CD4-positive, CD25-positive, alpha-beta regulatory T cell (primary cell): ENCODE results near the gene PDE7B. TPM values are rescaled to one million over a fixed set of nuclear protein-coding genes. Genes with fewer than 3 reads are reported as not detected.

Source experiments
- ATAC-seq, 2 donors: fragments of 150-1000 bp; cut with Tn5 transposase; one replicate each; pipeline ENCODE4 v1.10.0; 2021; ENCODE audit warnings: low read depth in 2 of 2, moderate number of reproducible peaks in 2 of 2, moderate library complexity in 1 of 2
- DNase-seq, 3 donors: peaks; one replicate each; pipeline versions ENCODE4 v3.0.0 to v3.0.0-alpha.2; 2012 to 2022; ENCODE audit warnings: mixed read lengths in 1 of 3
- H3K27ac ChIP-seq: one replicate; pipeline ENCODE4 v1.7.0; 2013; ENCODE audit warnings: mild to moderate bottlenecking, low read length; ENCODE audit not compliant: insufficient read depth, poor library complexity, severe bottlenecking
- H3K27me3 ChIP-seq: one replicate; pipeline ENCODE4 v1.7.0; 2013; ENCODE audit warnings: low read length; ENCODE audit not compliant: control insufficient read depth, insufficient read depth
- H3K36me3 ChIP-seq: one replicate; pipeline ENCODE4 v1.7.0; 2013; ENCODE audit warnings: mild to moderate bottlenecking, low read length, moderate library complexity; ENCODE audit not compliant: control insufficient read depth, insufficient read depth
- H3K4me1 ChIP-seq: 2 replicates; pipeline ENCODE4 v1.7.0; 2013; ENCODE audit warnings: mild to moderate bottlenecking, low read length; ENCODE audit not compliant: insufficient read depth, control insufficient read depth, poor library complexity, severe bottlenecking
- H3K4me3 ChIP-seq: one replicate; pipeline ENCODE4 v1.7.0; 2013; ENCODE audit warnings: low read depth, mild to moderate bottlenecking, low read length, moderate library complexity
- H3K9me3 ChIP-seq, 2 experiments: 1 replicate in 1 of 2; 2 replicates in 1 of 2; pipeline ENCODE4 v1.7.0; 2013; ENCODE audit warnings: low read length in 2 of 2, mild to moderate bottlenecking in 1 of 2, moderate library complexity in 1 of 2; ENCODE audit not compliant: control insufficient read depth in 2 of 2
- H3K27ac Mint-ChIP-seq, 3 donors: one replicate each; pipeline ENCODE4 v1.8.0; 2020 to 2022; ENCODE audit warnings: mild to moderate bottlenecking in 3 of 3, mixed read lengths in 3 of 3, moderate library complexity in 2 of 3
- H3K27me3 Mint-ChIP-seq: one replicate; pipeline ENCODE4 v1.8.0; 2022; ENCODE audit warnings: mild to moderate bottlenecking, mixed read lengths
- H3K36me3 Mint-ChIP-seq: one replicate; pipeline ENCODE4 v1.8.0; 2020; ENCODE audit warnings: mixed read lengths
- H3K4me1 Mint-ChIP-seq, 4 donors: one replicate each; pipeline ENCODE4 v1.8.0; 2020 to 2022; ENCODE audit warnings: mixed read lengths in 4 of 4, mild to moderate bottlenecking in 1 of 4
- H3K4me3 Mint-ChIP-seq, 4 donors: one replicate each; pipeline ENCODE4 v1.8.0; 2020 to 2022; ENCODE audit warnings: mild to moderate bottlenecking in 4 of 4, mixed read lengths in 4 of 4, moderate library complexity in 3 of 4
- H3K9me3 Mint-ChIP-seq, 7 donors: one replicate each; pipeline ENCODE4 v1.8.0; 2020 to 2022; ENCODE audit warnings: mixed read lengths in 7 of 7, mild to moderate bottlenecking in 3 of 7, moderate library complexity in 2 of 7
- polyA plus RNA-seq, 4 donors: library from polyadenylated mRNA; unstranded; fragments of 300-500 nt; fragmentation: Illumina TruSeq; gene quantifications; one replicate each; pipeline ENCODE4 v1.2.3, GENCODE V29; 2021
- total RNA-seq: library from RNA; stranded (reverse); gene quantifications from one replicate; pipeline ENCODE4 v1.2.3, GENCODE V29; 2022

PDE7B gene
- total and polyA plus RNA-seq, 5 donors from 2014 or later, result 0.03 to 0.25 (median 0.07) TPM; not detected in 1

DNA sequence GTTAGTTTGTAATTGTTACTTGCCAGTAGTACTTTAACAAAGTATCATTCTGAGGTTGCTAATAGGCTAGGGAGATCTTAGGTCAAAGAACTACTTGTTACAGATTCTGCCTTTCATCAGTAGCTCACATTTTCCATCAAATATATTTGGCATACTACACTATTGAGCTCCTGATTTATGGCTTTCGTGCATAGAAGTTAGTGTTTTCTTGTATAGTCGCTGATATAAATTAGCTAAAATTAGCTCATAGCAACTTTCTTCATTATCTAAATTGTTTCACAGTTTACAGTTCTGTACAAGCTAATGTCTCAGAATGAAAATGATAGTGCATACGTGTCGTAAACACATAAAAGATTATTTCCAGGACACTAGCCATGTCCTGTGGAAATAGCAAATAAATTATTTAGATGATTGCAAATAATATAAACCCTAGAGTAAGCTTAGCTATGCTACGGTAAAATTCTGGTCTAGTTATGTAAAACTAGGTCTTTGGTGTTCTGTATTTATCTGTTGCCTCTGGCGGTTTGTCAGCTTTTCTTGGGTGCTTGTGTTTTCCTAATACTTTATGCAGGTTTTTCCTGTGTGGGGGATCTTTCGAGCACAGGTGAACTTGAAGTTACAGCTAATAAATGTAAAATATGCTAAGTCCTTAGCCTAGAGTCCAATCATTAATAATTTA, 15.1 kb downstream of the PDE7B start:
- Histone ChIP-seq H3K9me3 (no peaks in the 10 kb centered on the region), H3K27ac (no peak overlapping the region), H3K27me3 (no peaks in the 10 kb centered on the region), H3K36me3 (no peaks in the 10 kb centered on the region), H3K4me1 (no peaks in the 10 kb centered on the region), H3K4me3 (no peak overlapping the region)
- Mint-ChIP-seq H3K9me3 (peaks cover 0 to 4% (median 0%) of the 10 kb centered on the region in 7 donors), H3K27me3 (peaks cover 8% of the 10 kb centered on the region), H3K36me3 (peaks cover 3% of the 10 kb centered on the region), H3K27ac (no peak overlapping the region), H3K4me1 (no peaks in the 10 kb centered on the region), H3K4me3 (no peak overlapping the region)
- ATAC-seq, result no peak
- DNase-seq, result no peak

GRCh38 chr6:135867332-135867731, 15.8 kb downstream of the PDE7B start:
- no peaks in the 10 kb centered on the region for H3K27me3 ChIP-seq
- Mint-ChIP-seq H3K9me3 (peaks cover 0 to 4% (median 0%) of the 10 kb centered on the region in 7 donors), H3K4me3 (no peak overlapping the region), H3K36me3 (peaks cover 3% of the 10 kb centered on the region), H3K27ac (no peak overlapping the region), H3K27me3 (peaks cover 4% of the 10 kb centered on the region), H3K4me1 (no peaks in the 10 kb centered on the region)
- DNase-seq (no peak), ATAC-seq (no peak)
- no peak overlapping the region for H3K4me3 ChIP-seq
- no peaks in the 10 kb centered on the region for H3K4me1 ChIP-seq
- H3K27ac ChIP-seq, result no peak overlapping the region
- H3K9me3 ChIP-seq, result no peaks in the 10 kb centered on the region
- H3K36me3 ChIP-seq, result no peaks in the 10 kb centered on the region

GRCh38 chr6:135869857-135870256, 18.4 kb downstream of the PDE7B start:
- Histone ChIP-seq H3K36me3 (no peaks in the 10 kb centered on the region), H3K27ac (no peak overlapping the region), H3K9me3 (no peaks in the 10 kb centered on the region), H3K4me3 (no peak overlapping the region), H3K4me1 (no peaks in the 10 kb centered on the region), H3K27me3 (peaks cover 4% of the 10 kb centered on the region)
- H3K4me3 Mint-ChIP-seq, result no peak overlapping the region
- H3K36me3 Mint-ChIP-seq, result peaks cover 3% of the 10 kb centered on the region
- peaks cover 9% of the 10 kb centered on the region for H3K27me3 Mint-ChIP-seq
- H3K9me3 Mint-ChIP-seq, result peaks cover 0 to 4% (median 0%) of the 10 kb centered on the region in 7 donors
- H3K4me1 Mint-ChIP-seq, result no peaks in the 10 kb centered on the region
- DNase-seq, result no peak
- peak overlapping the region in 2 of 3 donors; percentile 6 to 9 for H3K27ac Mint-ChIP-seq
- ATAC-seq, result no peak

DNA sequence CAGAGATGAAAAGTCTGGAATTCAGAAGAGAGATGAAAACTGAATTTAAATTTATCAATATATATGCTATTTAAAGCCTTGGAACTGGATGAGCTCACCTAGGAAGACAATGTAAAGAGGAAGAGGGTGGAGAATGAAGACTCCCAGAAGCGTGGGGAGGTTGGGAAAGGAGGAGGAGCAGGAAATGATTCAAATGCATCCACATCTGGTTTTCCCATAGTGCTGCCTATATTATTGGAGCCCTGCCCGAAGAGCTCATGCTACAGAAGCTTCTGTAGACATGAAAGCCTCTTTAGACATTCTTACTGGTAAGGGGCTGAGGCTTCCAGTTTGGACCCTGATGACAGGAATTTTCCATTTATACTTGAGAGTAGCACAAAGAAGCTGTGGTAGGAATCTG, 19.2 kb downstream of the PDE7B start:
- Mint-ChIP-seq H3K27me3 (peaks cover 6% of the 10 kb centered on the region), H3K4me3 (no peak overlapping the region), H3K4me1 (peaks cover 0 to 2% (median under 1%) of the 10 kb centered on the region in 4 donors), H3K27ac (peak overlapping the region in 1 of 3 donors; percentile 11), H3K36me3 (no peaks in the 10 kb centered on the region), H3K9me3 (no peaks in the 10 kb centered on the region)
- Histone ChIP-seq H3K4me1 (no peaks in the 10 kb centered on the region), H3K27ac (no peak overlapping the region), H3K4me3 (no peak overlapping the region), H3K36me3 (no peaks in the 10 kb centered on the region), H3K27me3 (peaks cover 4% of the 10 kb centered on the region), H3K9me3 (no peaks in the 10 kb centered on the region)
- ATAC-seq, result no peak
- DNase-seq, result no peak

DNA sequence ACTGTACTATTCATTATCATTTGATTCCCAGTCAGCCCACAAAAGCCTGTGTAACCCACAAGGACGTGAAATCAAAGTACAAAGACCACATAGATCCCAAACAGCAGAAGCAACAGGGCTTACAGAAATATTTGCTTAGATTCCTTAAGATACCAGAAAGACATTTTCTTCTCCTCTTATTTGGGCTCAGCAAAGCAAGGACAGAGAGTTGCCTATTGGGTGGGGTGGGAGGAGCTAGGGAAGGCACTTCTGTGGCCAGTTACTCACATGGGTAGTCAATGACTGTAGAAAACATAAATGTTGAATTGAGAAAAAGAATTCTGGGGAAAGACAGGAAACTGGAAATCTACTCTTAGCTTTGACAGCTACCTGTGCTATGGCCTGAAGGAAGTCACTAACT, 19.8 kb downstream of the PDE7B start:
- H3K9me3 ChIP-seq, result no peaks in the 10 kb centered on the region
- Mint-ChIP-seq H3K9me3 (no peaks in the 10 kb centered on the region), H3K4me1 (peaks cover 0 to 8% (median 2%) of the 10 kb centered on the region in 4 donors), H3K27ac (no peak overlapping the region), H3K36me3 (no peaks in the 10 kb centered on the region), H3K27me3 (peaks cover 6% of the 10 kb centered on the region), H3K4me3 (no peak overlapping the region)
- no peaks in the 10 kb centered on the region for H3K4me1 ChIP-seq
- H3K36me3 ChIP-seq, result no peaks in the 10 kb centered on the region
- no peak for DNase-seq
- no peak overlapping the region for H3K4me3 ChIP-seq
- H3K27ac ChIP-seq, result no peak overlapping the region
- H3K27me3 ChIP-seq, result peaks cover 4% of the 10 kb centered on the region
- no peak for ATAC-seq

GRCh38 chr6:135871878-135872277, 20.4 kb downstream of the PDE7B start:
- no peak overlapping the region for H3K27ac ChIP-seq
- no peak overlapping the region for H3K4me3 ChIP-seq
- peak overlapping the region in 1 of 3 donors; percentile 57 for H3K27ac Mint-ChIP-seq
- no peaks in the 10 kb centered on the region for H3K36me3 Mint-ChIP-seq
- peaks cover 0 to 10% (median 2%) of the 10 kb centered on the region in 4 donors for H3K4me1 Mint-ChIP-seq
- ATAC-seq, result no peak
- H3K36me3 ChIP-seq, result no peaks in the 10 kb centered on the region
- no peak overlapping the region for H3K4me3 Mint-ChIP-seq
- H3K9me3 ChIP-seq, result no peaks in the 10 kb centered on the region
- peaks cover 10% of the 10 kb centered on the region for H3K27me3 Mint-ChIP-seq
- no peaks in the 10 kb centered on the region for H3K9me3 Mint-ChIP-seq
- DNase-seq, result no peak
- peaks cover 4% of the 10 kb centered on the region for H3K27me3 ChIP-seq
- H3K4me1 ChIP-seq, result no peaks in the 10 kb centered on the region

DNA sequence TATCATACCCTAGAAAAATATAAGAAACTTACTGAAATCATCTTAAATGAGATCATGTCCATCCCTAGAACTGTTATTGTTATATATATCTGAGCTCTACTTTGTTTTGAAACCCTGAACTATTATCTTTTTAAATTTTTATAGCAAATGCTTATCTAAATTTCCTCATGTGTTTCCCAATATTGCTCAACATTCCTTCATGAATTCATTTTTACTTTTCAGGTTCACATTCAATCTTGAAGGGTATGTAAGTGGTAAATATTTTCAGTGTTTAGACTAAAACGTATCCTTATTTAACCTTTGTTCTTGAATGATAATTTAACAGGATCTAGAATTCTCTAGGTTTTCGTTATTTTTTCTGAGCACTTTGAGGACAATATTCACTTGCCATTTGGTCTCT, 23.9 kb downstream of the PDE7B start:
- Mint-ChIP-seq H3K27ac (peak overlapping the region; percentile 27 to 79 (median 66)), H3K36me3 (no peaks in the 10 kb centered on the region), H3K27me3 (peaks cover 11% of the 10 kb centered on the region), H3K4me1 (peaks cover 9 to 27% (median 16%) of the 10 kb centered on the region in 4 donors), H3K9me3 (no peaks in the 10 kb centered on the region), H3K4me3 (no peak overlapping the region)
- ATAC-seq, result no peak
- H3K9me3 ChIP-seq, result no peaks in the 10 kb centered on the region
- H3K27me3 ChIP-seq, result peaks cover 4% of the 10 kb centered on the region
- peaks cover 12% of the 10 kb centered on the region for H3K4me1 ChIP-seq
- no peak overlapping the region for H3K4me3 ChIP-seq
- no peak overlapping the region for H3K27ac ChIP-seq
- DNase-seq, result no peak
- H3K36me3 ChIP-seq, result no peaks in the 10 kb centered on the region

GRCh38 chr6:135876058-135876457, 24.6 kb downstream of the PDE7B start:
- Mint-ChIP-seq H3K27ac (peak overlapping the region; percentile 39 to 79 (median 66)), H3K36me3 (no peaks in the 10 kb centered on the region), H3K4me3 (no peak overlapping the region), H3K4me1 (peaks cover 9 to 33% (median 20%) of the 10 kb centered on the region in 4 donors), H3K9me3 (no peaks in the 10 kb centered on the region), H3K27me3 (peaks cover 11% of the 10 kb centered on the region)
- Histone ChIP-seq H3K27ac (no peak overlapping the region), H3K4me1 (peaks cover 18% of the 10 kb centered on the region), H3K4me3 (no peak overlapping the region), H3K9me3 (no peaks in the 10 kb centered on the region), H3K36me3 (no peaks in the 10 kb centered on the region), H3K27me3 (peaks cover 4% of the 10 kb centered on the region)
- ATAC-seq, result no peak
- DNase-seq, result no peak
